ENCODE data around the gene SLC29A4.

The SLC29A4 gene

GRCh38 chr7:5351507-5352265 lies 68.9 kb downstream of the SLC29A4 start:
- peaks cover 44 to 87% (median 66%) of the 10 kb centered on the region in 3 donors for H3K36me3 ChIP-seq
- no peak overlapping the region for H3K4me3 ChIP-seq
- no peaks in the 10 kb centered on the region for H3K27me3 ChIP-seq
- peaks cover 0 to 60% (median 32%) of the 10 kb centered on the region in 4 donors for H3K4me1 ChIP-seq
- no peak for DNase-seq
- intact Hi-C loops (cut with DNase I; ENCODE audit: low total_unique reads) = no loop called here
- H3K27ac ChIP-seq = no peak overlapping the region
- no peaks in the 10 kb centered on the region for H3K9me3 ChIP-seq
- TF ChIP-seq CTCF (IDR thresholded peaks at IDR 0.05) = no peak

GRCh38 chr7:5352440-5353010 lies 69.8 kb downstream of the SLC29A4 start:
- no peak for TF ChIP-seq CTCF (IDR thresholded peaks at IDR 0.05)
- no peak for DNase-seq
- intact Hi-C loops (cut with DNase I; ENCODE audit: low total_unique reads) = no loop called here
- H3K4me1 ChIP-seq = peaks cover 0 to 60% (median 32%) of the 10 kb centered on the region in 4 donors
- no peaks in the 10 kb centered on the region for H3K9me3 ChIP-seq
- no peak overlapping the region for H3K4me3 ChIP-seq
- H3K27me3 ChIP-seq = no peaks in the 10 kb centered on the region
- no peak overlapping the region for H3K27ac ChIP-seq
- peaks cover 52 to 88% (median 73%) of the 10 kb centered on the region in 3 donors for H3K36me3 ChIP-seq

GRCh38 chr7:5354460-5355232 lies 71.9 kb downstream of the SLC29A4 start:
- no peak for TF ChIP-seq CTCF (IDR thresholded peaks at IDR 0.05)
- H3K27me3 ChIP-seq = no peaks in the 10 kb centered on the region
- DNase-seq = peak in 1 of 2 donors; percentile 40
- intact Hi-C loops (cut with DNase I; ENCODE audit: low total_unique reads) = no loop called here
- no peak overlapping the region for H3K4me3 ChIP-seq
- H3K9me3 ChIP-seq = no peaks in the 10 kb centered on the region
- peak overlapping the region; percentile 42 to 51 for H3K27ac ChIP-seq
- peaks cover 67 to 88% (median 78%) of the 10 kb centered on the region in 3 donors for H3K36me3 ChIP-seq
- H3K4me1 ChIP-seq = peaks cover 0 to 67% (median 40%) of the 10 kb centered on the region in 4 donors
